ENCODE measurements around the gene ZNF775.

The ZNF775 gene

GRCh38 chr7:150351587-150352194, 27.4 kb upstream of the ZNF775 start:
- DNase-seq: peak; percentile 77

- no peak for DNase-seq
Measured at GRCh38 chr7:150355666-150356059, 23.5 kb upstream of the ZNF775 start.

- DNase-seq: peak; percentile 21
Measured at GRCh38 chr7:150356265-150356897, 22.7 kb upstream of the ZNF775 start.

- DNase-seq: peak; percentile 57
Measured at GRCh38 chr7:150357270-150357669, 21.9 kb upstream of the ZNF775 start.

GRCh38 chr7:150357771-150358427, 21.2 kb upstream of the ZNF775 start:
- peak; percentile 52 for DNase-seq

GRCh38 chr7:150358433-150358832, 20.7 kb upstream of the ZNF775 start:
- no peak for DNase-seq

- no peak for DNase-seq
Measured at GRCh38 chr7:150358988-150359621, 20.0 kb upstream of the ZNF775 start.

GRCh38 chr7:150359622-150360362, 19.3 kb upstream of the ZNF775 start:
- no peak for DNase-seq

- DNase-seq: no peak
Measured at GRCh38 chr7:150360363-150361058, 18.6 kb upstream of the ZNF775 start.

GRCh38 chr7:150361402-150361801, 17.7 kb upstream of the ZNF775 start:
- DNase-seq: no peak

- no peak for DNase-seq
Measured at GRCh38 chr7:150361807-150362621, 17.1 kb upstream of the ZNF775 start.

- no peak for DNase-seq
Measured at GRCh38 chr7:150363370-150363769, 15.8 kb upstream of the ZNF775 start.

GRCh38 chr7:150363872-150364271, 15.3 kb upstream of the ZNF775 start:
- DNase-seq: peak; percentile 82

GRCh38 chr7:150365194-150365593, 13.9 kb upstream of the ZNF775 start:
- no peak for DNase-seq

- peak; percentile 67 for DNase-seq
Measured at GRCh38 chr7:150365673-150366398, 13.3 kb upstream of the ZNF775 start.

- no peak for DNase-seq
Measured at GRCh38 chr7:150367677-150368095, 11.4 kb upstream of the ZNF775 start.

- peak; percentile 80 for DNase-seq
Measured at GRCh38 chr7:150368096-150368883, 10.8 kb upstream of the ZNF775 start, which contains the start of gene REPIN1. TSS of gene REPIN1 (plus strand) at chr7:150368822. CDS start at chr7:150369712, 890 bp downstream.

GRCh38 chr7:150368884-150369747, 10.0 kb upstream of the ZNF775 start:
- DNase-seq: peak; percentile 30

Measured in inflammatory macrophage treated with lipopolysaccharide for 4 hours (primary cell).